Coronary artery (tissue), 2 donors: Measurements from ENCODE around the gene NOTO.

Experiments
- DNase-seq: peaks from one replicate; pipeline ENCODE4 v3.0.0-alpha.2; 2017; ENCODE audit warnings: low spot score
- H3K27ac ChIP-seq, 2 donors: fragments of 200-600 bp; sonication (generic); one replicate each; pipeline ENCODE4 v1.5.1; 2016 to 2019
- H3K4me3 ChIP-seq: fragments of 200-600 bp; sonication (generic); 2 replicates; pipeline ENCODE4 v1.5.1; 2016; ENCODE audit warnings: mild to moderate bottlenecking, moderate library complexity
- TF ChIP-seq, protein P1 (sequence below): fragments of 200-600 bp; sonication (generic); IDR thresholded peaks from one replicate; pipeline ENCODE4 v1.5.1; 2019; ENCODE audit warnings: antibody characterized with exemption

NOTO gene

GRCh38 chr2:73172963-73173362 is 29.4 kb upstream of the NOTO start:
- TF ChIP-seq, protein P1, sequence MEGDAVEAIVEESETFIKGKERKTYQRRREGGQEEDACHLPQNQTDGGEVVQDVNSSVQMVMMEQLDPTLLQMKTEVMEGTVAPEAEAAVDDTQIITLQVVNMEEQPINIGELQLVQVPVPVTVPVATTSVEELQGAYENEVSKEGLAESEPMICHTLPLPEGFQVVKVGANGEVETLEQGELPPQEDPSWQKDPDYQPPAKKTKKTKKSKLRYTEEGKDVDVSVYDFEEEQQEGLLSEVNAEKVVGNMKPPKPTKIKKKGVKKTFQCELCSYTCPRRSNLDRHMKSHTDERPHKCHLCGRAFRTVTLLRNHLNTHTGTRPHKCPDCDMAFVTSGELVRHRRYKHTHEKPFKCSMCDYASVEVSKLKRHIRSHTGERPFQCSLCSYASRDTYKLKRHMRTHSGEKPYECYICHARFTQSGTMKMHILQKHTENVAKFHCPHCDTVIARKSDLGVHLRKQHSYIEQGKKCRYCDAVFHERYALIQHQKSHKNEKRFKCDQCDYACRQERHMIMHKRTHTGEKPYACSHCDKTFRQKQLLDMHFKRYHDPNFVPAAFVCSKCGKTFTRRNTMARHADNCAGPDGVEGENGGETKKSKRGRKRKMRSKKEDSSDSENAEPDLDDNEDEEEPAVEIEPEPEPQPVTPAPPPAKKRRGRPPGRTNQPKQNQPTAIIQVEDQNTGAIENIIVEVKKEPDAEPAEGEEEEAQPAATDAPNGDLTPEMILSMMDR: no peak
- DNase-seq: no peak
- no peak overlapping the region for H3K4me3 ChIP-seq

GRCh38 chr2:73173781-73174180 is 28.6 kb upstream of the NOTO start:
- Histone ChIP-seq H3K27ac (no peak overlapping the region), H3K4me3 (no peak overlapping the region)
- TF ChIP-seq, protein P1: no peak
- no peak for DNase-seq

More at GRCh38 chr2:73172963-73173362, 29.4 kb upstream of the NOTO start:
- H3K27ac ChIP-seq: no peak overlapping the region

- TF ChIP-seq, protein P1: no peak
- Histone ChIP-seq H3K4me3 (no peak overlapping the region), H3K27ac (no peak overlapping the region)
- no peak for DNase-seq
Observed at GRCh38 chr2:73174244-73174643, 28.1 kb upstream of the NOTO start.

GRCh38 chr2:73174941-73175662 is 27.3 kb upstream of the NOTO start:
- peak overlapping the region; percentile 72 for H3K4me3 ChIP-seq
- no peak for DNase-seq
- TF ChIP-seq, protein P1: no peak
- H3K27ac ChIP-seq: peak overlapping the region; percentile 2 to 83

DNA sequence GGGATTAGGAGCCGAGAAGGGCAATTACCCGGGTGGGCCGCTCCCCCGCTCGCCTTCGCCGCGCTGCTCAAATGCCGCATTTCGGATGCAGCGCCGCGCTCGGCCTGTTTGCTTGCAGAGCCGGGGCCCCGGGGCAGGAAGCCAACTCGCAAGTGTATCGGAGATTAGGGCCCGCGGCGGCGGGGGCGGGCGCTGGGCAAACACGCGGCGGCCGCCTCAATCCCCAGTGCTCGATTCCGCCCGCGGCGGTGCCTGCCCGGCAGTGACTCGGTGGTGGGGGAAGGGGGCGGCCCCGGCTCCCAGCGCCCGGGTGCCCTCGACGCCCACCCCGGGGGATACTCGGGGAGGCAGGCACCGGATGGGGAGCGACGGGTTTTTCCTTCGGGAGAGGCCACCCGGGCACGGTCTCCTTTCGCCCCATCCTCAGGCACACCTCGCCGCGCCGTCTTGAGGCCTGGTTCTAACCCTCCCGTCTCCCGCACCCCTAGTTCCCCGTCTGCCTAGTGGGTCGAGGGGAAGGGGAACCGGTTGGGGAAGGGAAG is 26.6 kb upstream of the NOTO start:
- TF ChIP-seq, protein P1: no peak
- Histone ChIP-seq H3K4me3 (peak overlapping the region; percentile 72), H3K27ac (peak overlapping the region; percentile 2 to 83)

DNA sequence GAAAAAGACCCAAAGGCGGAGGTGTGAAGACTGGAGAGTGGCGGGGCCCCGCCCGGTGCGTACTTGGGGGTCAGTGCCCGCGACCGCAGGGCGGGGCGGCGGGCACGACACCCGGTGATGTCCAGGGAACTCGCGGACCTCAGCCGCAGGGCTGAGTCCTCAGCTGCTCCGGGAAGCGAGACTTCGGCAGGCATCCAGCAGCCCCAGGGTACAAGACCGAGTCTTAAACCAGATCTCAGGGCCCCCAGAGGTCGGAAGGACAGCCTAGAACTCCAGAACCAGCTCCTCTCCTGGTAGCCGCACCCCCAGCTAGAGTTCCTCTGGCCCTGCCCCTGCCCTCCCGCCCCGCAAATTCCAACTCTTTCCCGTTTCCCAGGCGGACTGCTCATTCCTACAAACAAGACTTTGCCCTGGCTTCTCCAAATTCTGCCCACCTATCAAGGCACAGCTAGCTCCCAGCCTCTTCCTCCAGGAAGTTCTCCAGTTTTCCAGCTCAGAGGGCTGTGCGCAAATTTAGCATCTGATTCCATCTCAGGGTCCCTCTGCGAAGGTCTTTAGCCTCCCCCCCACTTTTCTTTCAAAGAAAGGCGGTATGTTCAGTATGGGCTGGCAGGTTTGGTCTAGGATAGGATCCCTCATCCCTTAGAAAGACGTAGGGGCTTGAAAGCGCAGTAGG is 26.0 kb upstream of the NOTO start:
- TF ChIP-seq, protein P1: no peak
- Histone ChIP-seq H3K27ac (peak overlapping the region in 1 of 2 donors; percentile 83), H3K4me3 (peak overlapping the region; percentile 72)
- no peak for DNase-seq

More for the DNA sequence above, 26.6 kb upstream of the NOTO start:
- DNase-seq: peak; percentile 79
